HL-60/S4 treated with retinoic acid at 250 ng/mL for 4 days and 3 days (cell line): ENCODE measurements around the gene ZNF652.

Source experiments
- in situ Hi-C: fragments of 300-500 bp; cut with MboI; formaldehyde crosslinking; loops from 2 replicates; pipeline ENCODE4 v1.7.0; 2022; ENCODE audit warnings: low sequenced_read_pairs

Gene ZNF652

DNA sequence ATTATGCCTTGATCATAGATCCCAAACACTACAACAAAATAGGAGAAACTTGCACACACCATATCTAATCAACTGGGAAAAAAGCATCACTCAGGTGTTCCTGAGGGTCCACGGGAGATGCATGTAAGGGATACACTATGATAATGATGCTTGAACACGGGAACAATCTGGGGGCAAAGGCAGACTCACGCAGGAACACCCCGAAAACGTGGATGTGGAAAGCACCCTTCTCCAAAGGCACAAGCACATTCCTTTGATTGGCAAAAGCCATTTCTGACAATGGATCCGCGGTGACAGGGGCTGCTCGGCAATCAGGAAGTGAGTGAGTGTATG is 1.3 kb downstream of the ZNF652 start:
- in situ Hi-C loops = no loop called here

DNA sequence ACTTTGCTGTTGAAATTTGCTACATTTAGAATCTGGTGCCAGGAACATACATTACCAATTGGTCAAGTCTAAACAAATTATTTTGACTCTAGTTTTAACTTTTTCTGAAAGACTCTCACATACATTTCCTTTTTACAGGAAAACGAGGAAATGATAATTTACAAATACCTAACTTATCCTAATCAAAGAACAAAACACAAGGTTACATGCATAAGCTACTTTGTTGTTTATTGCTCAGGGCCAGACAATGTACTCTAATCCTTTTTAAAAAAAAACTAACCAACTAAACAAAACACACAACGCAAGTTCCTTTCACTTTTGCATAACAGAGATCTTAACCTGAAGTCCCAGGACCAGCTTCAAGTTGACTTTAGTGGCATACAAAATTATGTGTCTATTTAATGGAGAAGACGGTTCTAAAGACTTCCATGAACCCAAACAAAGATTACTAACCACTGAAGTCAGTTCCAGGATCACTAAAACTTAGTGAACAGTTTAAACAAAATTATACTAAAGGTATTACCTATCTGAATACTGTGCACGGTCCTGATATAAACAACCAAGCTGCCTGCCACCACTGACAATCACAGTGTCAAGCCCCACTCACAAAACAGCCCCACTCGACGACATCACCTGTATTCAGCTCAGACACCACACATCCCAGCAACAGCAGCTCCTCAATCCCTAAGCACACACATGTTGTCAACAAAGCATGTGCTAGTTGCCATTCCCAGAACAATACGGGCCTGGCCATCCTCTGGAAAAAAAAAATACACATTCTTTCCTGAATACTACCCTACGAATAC is 1.9 kb downstream of the ZNF652 start:
- in situ Hi-C loops = no loop called here

DNA sequence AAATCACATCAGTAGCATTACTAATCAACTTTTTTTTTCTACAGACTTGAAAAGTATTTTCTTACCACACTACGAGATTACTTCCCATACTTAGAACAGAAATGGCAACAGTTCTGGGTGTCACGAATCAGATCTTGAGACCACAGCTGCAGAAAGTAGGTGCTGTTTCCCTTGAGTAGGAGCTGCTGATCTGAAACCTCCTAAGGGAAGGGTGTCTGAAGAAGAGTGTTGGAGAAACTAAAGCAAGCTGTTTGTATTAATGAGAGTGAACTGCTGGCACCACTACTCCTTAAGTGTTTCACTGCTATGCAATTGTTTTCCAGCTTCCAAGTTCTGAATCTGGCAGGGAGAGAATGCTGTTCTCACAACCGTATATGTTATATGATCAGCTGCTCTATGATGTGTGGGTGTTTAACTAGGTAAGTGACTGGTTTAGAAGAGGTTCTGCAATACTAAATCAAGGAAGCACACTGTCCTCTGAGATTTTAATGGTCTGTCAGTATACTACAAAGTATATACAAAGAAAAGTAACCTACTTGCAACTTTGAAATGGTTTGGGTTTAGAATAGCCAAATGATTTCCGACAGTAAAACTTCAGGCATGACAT is 3.3 kb downstream of the ZNF652 start:
- in situ Hi-C loops = no loop called here

DNA sequence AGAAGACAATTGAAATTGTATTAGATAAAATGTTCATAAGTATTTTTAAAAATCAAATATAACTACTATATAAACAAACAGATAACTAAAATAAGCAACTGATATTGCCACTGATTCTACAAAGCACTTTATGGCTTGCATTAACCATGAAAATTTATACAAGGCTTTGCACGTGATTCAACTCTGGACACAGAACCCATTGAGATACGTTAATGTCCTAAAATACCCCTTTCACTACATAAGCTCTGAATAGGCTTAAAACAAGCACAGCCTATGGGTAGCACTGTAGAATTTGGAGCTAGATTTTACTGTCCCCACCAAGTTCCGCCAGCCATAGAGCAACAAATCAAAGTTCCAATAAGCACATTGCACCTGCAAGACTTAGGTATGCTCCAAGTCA is 4.5 kb downstream of the ZNF652 start:
- in situ Hi-C loops = no loop called here

DNA sequence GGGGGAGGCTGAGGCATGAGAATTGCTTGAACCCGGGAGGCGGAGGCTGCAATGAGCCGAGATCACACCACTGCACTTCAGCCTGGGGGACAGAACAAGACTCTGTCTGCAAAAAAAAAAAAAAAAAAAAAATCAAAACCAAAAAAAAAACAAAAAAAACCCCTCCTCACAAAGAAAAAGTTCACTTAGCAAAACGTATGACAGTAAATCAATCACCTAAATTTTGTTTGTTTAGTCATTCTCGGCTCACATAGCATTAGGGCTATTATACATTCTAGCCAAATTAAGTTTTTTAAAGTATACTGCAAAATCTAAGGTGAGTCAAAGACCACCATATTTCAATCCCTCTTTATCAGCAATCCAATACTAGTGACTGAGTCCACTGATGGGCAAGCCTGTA is 5.7 kb downstream of the ZNF652 start:
- in situ Hi-C loops = no loop called here

DNA sequence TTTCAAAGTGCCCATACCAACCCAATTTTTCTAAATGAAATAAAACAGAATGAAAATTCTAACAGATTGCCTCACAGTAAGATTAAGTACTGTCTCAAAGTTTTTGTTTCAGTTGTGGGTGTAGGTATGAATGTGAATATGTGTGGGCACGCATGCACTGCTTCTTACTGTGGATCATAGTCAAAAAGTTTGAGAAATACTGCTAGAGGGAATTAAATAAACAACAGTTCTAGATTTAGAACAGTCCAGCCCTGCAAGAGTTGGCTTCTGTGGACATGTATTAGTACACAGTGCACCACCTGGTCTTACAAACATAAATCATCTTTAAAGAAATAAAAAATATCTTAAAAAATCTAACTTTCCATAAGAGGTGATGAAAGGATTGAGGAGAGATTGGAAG is 8.4 kb downstream of the ZNF652 start:
- in situ Hi-C loops = no loop called here

DNA sequence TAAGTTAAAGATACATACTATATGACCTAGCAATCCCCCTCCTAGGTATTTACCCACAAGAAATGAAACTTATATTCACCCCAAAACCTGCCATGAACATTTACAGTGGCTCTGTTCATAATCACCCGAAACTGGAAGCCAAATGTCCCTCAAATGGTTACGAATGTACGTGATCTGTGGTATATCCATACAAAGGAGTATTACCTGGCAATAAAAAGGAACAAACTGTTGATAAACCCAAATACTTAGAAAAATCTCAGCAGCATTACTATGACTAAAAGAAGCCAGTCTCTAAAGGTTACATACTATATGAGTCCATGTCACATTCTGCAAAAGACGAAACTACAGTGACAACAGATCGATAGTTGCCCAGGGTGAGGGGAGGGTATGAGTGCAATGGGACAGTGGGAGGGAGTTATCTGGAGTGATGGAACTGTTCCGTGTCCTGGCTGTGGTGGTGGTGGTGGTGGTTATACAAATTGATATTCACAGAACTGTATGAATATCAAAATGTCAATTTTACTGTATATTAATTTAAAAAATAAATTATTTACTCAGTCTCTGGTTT is 9.4 kb downstream of the ZNF652 start:
- in situ Hi-C loops = no loop called here

DNA sequence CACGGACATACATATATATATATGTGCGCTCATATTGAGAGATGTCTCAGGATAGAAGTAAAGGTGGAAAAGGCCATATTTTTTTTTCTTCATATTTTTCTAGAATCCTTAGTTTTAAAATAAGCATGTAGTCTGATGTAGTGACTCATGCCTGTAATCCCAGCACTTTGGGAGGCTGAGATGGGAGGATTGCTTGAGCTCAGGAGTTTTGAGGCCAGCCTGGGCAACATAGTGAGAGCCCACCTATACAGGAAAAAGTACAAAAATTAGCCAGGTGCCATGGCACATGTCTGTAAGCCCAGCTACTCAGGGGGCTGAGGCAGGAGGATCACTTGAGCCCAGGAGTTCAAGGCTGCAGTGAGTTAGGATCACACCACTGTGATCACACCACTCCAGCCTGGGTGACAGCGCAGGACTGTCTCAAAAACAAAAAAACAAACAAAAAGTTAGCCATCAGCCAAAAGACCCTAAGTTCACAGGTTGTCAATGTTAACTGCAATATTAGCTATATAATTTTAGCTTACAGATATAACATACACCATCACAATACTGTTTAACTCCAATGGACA is 10.4 kb downstream of the ZNF652 start:
- in situ Hi-C loops = no loop called here

DNA sequence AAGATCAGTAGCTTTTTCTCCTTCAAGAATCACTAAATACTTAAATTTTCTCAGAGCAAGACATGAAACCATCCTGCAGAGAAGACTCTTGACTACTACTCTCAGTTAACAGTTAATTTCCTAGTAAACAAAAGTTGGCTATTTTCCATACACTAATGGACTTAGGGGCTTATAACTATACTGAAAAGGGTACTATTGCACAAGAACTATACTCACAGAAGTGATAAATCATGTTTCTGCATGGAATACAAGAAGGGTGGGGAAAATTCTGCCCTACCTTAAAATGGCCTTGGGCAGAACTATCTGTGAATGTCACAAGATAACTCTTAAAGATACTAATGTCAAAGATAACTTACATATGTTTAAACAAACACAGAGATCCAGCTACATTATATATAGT is 12.5 kb downstream of the ZNF652 start:
- in situ Hi-C loops = no loop called here

DNA sequence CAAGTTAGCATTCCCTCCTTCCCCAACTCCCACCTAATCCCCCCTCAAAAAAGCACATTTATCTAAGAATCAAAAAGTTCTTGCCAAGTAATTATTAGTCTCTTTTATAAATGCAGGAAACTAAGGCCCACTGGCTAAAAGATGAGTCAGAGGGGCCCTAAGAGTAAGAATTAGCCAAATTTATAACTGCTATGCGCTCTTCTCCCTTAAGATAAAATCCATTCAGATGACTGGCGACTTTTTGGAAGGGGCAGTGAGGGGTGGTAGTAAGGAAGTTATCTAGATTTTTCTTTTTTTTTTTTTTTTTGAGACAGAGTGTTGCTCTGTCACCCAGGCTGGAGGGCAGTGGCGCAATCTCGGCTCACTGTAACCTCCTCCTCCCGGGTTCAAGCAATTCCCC is 17.1 kb downstream of the ZNF652 start:
- in situ Hi-C loops = no loop called here

DNA sequence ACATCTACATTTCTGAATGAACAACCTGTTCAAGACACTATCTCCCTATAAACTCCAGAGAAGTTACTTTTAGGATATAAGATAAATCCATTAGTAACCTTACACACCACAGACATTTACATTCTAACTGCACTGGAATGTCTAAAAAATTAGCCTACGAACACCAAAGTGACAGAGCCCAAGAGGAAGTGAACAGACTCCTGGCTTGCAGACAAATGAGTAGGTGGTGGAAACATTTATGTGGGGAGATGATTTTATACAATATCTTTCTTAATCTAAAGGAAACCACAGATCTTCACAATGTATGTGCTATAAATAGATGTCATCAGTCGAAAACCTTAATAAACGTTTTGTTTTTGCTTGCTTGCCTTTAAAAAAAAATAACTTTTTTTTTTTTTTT is 18.8 kb downstream of the ZNF652 start:
- in situ Hi-C loops = no loop called here

DNA sequence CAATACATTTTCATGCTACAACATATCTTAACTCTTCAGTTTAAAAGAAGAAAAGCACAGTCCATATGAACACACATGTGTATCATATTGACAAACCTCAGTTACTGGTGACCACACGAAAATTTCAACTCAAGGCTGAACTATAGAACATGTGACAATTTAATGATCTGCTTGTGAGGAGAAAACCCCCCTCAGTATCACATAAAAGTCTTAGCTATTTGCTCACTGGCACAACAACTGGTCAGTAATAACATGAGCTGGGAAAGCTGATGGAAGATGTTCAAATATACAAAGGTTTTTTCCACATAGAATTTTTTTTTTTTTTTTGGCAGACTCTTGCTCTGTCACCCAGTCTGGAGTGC is 19.5 kb downstream of the ZNF652 start:
- in situ Hi-C loops = no loop called here

DNA sequence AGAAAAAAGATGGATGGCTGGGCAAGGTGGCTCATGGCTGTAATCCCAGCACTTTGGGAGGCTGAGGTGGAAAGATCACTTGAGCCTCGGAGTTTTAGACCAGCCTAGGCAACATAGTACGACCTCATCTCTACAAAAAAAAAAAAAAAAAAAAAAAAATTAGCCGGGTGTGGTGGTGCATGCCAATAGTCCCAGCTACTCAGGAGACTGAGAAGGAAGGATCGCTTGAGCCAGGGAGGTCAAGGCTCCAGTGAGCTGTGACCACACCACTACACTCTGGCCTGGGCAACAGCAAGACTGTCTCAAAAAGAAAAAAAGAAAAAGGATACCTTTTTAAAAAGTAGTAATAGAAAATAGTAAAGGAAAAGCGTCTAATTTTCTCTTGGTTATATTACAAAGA is 20.7 kb downstream of the ZNF652 start:
- in situ Hi-C loops = no loop called here

DNA sequence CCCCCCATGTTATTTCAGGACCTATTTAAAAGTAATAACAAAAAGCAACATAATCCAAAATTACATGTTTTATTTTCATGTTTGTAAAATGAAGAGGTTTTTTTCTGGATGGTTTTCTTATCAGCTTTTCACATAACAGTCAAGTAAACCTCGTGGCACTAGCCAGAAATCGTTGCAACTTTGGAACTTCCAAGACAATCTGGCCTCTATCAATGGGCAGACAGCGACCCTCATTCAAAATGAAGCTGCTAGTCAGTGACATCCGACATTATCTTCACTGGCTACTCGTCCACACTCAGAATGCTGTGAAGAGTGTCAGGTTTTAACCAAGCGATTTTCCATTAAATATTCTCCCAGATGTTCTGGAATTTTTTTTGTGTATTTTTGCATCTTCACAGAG is 22.7 kb downstream of the ZNF652 start:
- in situ Hi-C loops = no loop called here

DNA sequence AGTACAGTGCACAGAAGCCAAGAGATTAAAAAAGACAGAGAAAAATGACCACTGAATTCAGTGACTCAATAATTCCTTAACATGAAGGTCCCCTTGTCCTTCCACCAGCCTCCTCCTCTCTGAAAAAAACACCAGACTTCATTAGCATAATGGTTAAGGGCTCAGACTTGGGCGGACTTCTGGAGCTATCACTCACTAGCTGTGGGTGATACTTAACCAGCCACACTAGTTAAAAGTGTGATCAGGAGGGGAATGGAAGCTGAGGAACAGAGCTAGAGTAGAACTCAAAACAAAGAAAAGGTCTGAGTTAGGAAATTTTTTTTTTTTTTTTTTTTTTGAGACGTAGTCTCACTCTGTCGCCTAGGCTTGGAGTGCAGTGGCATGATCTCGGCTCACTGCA is 23.2 kb downstream of the ZNF652 start:
- in situ Hi-C loops = no loop called here

DNA sequence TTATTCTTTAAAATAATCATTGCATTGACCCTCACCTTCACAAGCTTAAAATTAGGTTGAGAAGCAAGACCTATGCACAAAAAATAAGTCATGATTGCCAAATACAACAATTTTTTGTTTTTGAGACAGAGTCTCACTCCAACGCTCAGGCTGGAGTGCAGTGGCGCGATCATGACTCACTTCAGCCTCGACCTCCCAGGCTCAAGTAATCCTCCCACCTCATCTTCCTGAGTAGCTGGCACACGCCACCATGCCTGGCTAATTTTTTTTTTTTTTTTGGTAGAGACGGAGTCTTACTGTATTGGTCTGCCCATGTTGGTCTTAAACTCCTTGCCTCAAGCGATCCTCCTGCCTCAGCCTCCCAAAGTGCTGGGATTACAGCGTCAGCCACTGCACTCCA is 24.2 kb downstream of the ZNF652 start:
- in situ Hi-C loops = no loop called here

DNA sequence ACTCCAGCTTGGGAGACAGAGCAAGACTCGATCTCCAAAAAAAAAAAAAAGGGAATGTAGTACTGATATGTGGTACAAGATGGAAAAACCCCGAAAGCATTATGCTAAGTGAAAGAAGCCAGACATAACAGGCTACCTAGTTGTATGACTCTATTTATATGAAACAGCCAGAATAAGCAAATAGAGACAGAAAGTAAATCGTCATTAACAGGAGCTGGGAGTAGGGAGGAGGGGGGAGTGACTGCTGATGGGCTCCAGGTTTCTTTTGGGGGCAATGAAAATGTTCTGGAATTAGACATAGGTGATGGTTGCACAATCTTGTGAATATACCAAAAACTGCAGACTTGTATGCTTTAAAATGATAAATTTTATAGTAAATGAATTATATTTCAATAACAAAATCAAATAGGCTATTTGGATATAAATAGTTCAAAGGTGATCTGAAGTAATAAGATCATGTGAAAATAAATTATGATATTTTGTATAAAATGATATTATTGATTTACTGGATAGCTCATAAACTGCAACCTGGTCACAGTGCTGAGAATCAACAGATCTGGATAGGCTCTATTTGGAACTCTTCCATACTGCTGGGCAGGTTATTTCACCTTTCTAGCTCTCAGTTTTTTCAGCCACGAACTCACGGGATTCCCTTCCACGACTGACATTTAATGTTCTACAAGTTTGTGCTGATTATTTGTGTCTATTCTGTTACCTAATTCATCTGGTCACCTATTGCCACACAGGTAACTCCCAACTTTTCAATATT is 27.1 kb downstream of the ZNF652 start:
- in situ Hi-C loops = no loop called here

DNA sequence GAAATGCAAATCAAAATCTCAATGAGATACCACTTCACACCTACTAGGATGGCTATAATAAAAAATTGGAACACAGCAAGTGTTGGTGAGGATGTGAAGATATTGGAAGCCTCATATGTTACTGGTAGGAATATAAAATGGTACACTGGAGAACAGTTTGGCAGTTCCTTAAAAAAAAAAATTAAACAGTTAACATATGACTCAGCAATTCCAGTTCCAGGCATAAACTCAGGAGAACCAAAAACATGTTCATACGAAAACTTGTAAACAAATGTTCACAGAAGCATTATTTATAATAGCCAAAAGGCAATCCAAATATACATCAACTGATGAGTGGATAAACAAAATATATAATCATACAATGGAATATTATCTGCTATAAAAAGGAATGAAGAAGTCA is 28.2 kb downstream of the ZNF652 start:
- in situ Hi-C loops = no loop called here

DNA sequence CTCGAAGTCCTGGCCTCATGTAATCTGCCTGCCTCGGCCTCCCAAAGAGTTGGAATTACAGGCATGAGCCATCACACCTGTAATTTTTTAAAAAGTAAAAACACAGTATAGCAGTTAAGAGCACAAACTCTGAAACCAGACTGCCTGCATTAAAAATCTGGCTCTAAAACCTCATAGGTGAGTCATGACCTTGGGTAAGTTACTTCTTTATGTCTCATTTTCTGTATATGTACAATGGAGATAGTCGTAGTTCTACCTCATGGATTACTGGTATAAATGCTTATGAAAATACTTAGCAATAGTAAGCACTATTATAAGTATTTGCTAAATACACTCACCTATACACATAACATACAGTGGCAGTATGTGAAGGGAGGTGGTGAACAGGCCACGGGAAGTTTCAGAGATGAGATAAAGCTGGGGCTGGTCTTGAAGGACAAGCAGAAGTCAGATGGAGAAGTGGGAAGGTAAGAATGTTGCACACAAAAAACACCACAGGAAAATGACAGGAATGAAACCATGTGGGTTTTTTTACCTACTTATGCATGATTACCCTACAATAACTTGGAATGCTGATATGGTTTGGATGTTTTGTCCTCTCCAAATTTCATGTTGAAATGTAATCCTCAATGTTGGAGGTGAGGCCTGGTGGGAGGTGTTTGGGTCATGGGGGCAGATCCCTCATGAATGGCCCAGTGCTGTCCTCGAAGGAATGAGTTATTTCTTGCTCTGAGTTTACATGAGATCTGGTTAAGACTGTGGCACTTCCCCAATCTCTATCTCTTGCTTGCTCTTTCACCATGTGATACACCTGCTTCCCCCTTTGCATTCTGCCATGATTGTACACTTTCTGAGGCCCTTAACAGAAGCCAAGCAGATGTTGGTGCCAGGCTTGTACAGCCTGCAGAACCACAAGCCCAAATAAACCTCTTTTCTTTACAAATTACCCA is 33.9 kb downstream of the ZNF652 start:
- in situ Hi-C loops = no loop called here

DNA sequence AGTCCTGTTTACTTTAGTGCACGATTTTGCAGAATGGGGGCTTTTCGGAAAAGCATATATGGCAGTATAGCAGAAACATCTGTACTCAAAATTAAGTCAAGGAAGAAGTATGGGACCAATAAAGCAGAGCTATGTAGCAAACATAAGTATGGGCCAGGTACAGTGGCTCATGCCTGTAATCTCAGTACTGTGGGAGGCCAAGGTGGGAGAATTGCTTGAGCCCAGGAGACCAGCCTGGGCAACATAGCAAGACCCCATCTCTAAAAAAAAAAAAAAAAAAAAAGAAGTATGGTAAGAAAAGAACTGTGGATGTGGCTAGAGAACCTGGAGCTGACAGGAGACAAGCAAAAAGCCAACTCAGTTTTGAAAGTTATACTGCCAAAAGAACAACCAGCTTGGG is 36.1 kb downstream of the ZNF652 start:
- in situ Hi-C loops = no loop called here
